SK-N-SH treated with all-trans-retinoic acid at 6 μM for 48 hours (cell line): ENCODE measurements around the gene GAK.

Source experiments
- ATAC-seq: fragments of 200-7000 bp; cut with Tn5 transposase; 3 replicates; pipeline ENCODE4 v1.9.1; 2020; ENCODE audit warnings: mild to moderate bottlenecking, moderate library complexity
- ARNTL ChIP-seq: fragments of 450-650 bp; formaldehyde crosslinking; IDR thresholded peaks from 2 replicates; pipeline ENCODE4 v1.5.0; 2020; ENCODE audit warnings: low read depth, mild to moderate bottlenecking, moderate library complexity, borderline replicate concordance
- BACH2 ChIP-seq: fragments of 250-450 bp; sonication (Bioruptor Pico); IDR thresholded peaks from 2 replicates; pipeline ENCODE4 v1.9.0; 2021; ENCODE audit warnings: mild to moderate bottlenecking, borderline replicate concordance
- CREB5 ChIP-seq: fragments of 250-450 bp; sonication (Bioruptor Pico); IDR thresholded peaks from 2 replicates; pipeline ENCODE4 v1.5.1; 2020; ENCODE audit warnings: low read depth, mild to moderate bottlenecking, moderate library complexity
- CSRNP3 ChIP-seq: fragments of 250-450 bp; sonication (Bioruptor Pico); IDR thresholded peaks from 2 replicates; pipeline ENCODE4 v1.5.1; 2021; ENCODE audit warnings: mild to moderate bottlenecking, moderate library complexity
- ESRRG ChIP-seq: fragments of 250-450 bp; sonication (Bioruptor Pico); IDR thresholded peaks from 2 replicates; pipeline ENCODE4 v1.6.1; 2021; ENCODE audit warnings: mild to moderate bottlenecking
- GLIS3 ChIP-seq: fragments of 250-450 bp; sonication (Bioruptor Pico); IDR thresholded peaks from 2 replicates; pipeline ENCODE4 v1.5.0; 2020; ENCODE audit warnings: mild to moderate bottlenecking, moderate library complexity
- ISL1 ChIP-seq: fragments of 250-450 bp; sonication (Bioruptor Pico); IDR thresholded peaks from 2 replicates; pipeline ENCODE4 v2.1.2; 2022; ENCODE audit warnings: mild to moderate bottlenecking, moderate library complexity
- OSR1 ChIP-seq: fragments of 250-450 bp; sonication (Bioruptor Pico); IDR thresholded peaks from 2 replicates; pipeline ENCODE4 v1.8.0; 2022; ENCODE audit warnings: moderate library complexity, mild to moderate bottlenecking, inconsistent platforms
- POU6F1 ChIP-seq: fragments of 250-450 bp; sonication (Bioruptor Pico); IDR thresholded peaks from 2 replicates; pipeline ENCODE4 v1.8.0; 2021; ENCODE audit warnings: low read depth, mild to moderate bottlenecking, moderate library complexity, borderline replicate concordance
- PPARA ChIP-seq: fragments of 250-450 bp; sonication (Bioruptor Pico); IDR thresholded peaks from 2 replicates; pipeline ENCODE4 v1.5.0; 2020; ENCODE audit warnings: mild to moderate bottlenecking, borderline replicate concordance
- RARB ChIP-seq: fragments of 250-450 bp; sonication (Bioruptor Pico); IDR thresholded peaks from 2 replicates; pipeline ENCODE4 v1.8.0; 2021; ENCODE audit warnings: mild to moderate bottlenecking, moderate library complexity
- SNAI2 ChIP-seq: fragments of 250-450 bp; sonication (Bioruptor Pico); IDR thresholded peaks from 2 replicates; pipeline ENCODE4 v1.5.0; 2020; ENCODE audit warnings: mild to moderate bottlenecking, moderate library complexity
- TCF4 ChIP-seq: fragments of 250-450 bp; sonication (Bioruptor Pico); IDR thresholded peaks from 2 replicates; pipeline ENCODE4 v1.8.0; 2021; ENCODE audit warnings: mild to moderate bottlenecking, moderate library complexity, borderline replicate concordance
- TOX ChIP-seq: fragments of 250-450 bp; sonication (Bioruptor Pico); IDR thresholded peaks from 2 replicates; pipeline ENCODE4 v1.8.0; 2021; ENCODE audit warnings: mild to moderate bottlenecking, moderate library complexity, borderline replicate concordance
- TSHZ2 ChIP-seq: fragments of 250-450 bp; sonication (Bioruptor Pico); IDR thresholded peaks from 2 replicates; pipeline ENCODE4 v1.5.0; 2020; ENCODE audit warnings: mild to moderate bottlenecking, moderate library complexity
- ZFP3 ChIP-seq: fragments of 250-450 bp; sonication (Bioruptor Pico); IDR thresholded peaks from 2 replicates; pipeline ENCODE4 v1.5.0; 2020; ENCODE audit warnings: mild to moderate bottlenecking, moderate library complexity
- ZFP30 ChIP-seq: fragments of 450-650 bp; formaldehyde crosslinking; IDR thresholded peaks from 2 replicates; pipeline ENCODE4 v1.5.0; 2022; ENCODE audit warnings: mild to moderate bottlenecking, moderate library complexity
- ZNF565 ChIP-seq: fragments of 450-650 bp; formaldehyde crosslinking; conservative IDR thresholded peaks from 2 replicates; pipeline ENCODE4 v1.5.0; 2020; ENCODE audit warnings: low read depth, mild to moderate bottlenecking, moderate library complexity
- ZNF70 ChIP-seq: fragments of 450-650 bp; formaldehyde crosslinking; IDR thresholded peaks from 2 replicates; pipeline ENCODE4 v1.5.0; 2020; ENCODE audit warnings: mild to moderate bottlenecking, moderate library complexity
- ZNF8 ChIP-seq: fragments of 450-650 bp; formaldehyde crosslinking; IDR thresholded peaks from 2 replicates; pipeline ENCODE4 v1.5.0; 2020; ENCODE audit warnings: mild to moderate bottlenecking, moderate library complexity

The GAK gene

GRCh38 chr4:956531-957230 lies 24.6 kb upstream of the GAK start:
- no peak for ATAC-seq
- TF ChIP-seq GLIS3 = no peak
- no peak for TF ChIP-seq SNAI2 (CRISPR knock-in tag)
- no peak for TF ChIP-seq ZNF565 (CRISPR knock-in tag)
- TF ChIP-seq TOX = no peak
- no peak for TF ChIP-seq ZNF8
- TF ChIP-seq RARB (CRISPR knock-in tag) = no peak
- no peak for TF ChIP-seq BACH2 (CRISPR knock-in tag)
- TF ChIP-seq CSRNP3 (CRISPR knock-in tag) = no peak

DNA sequence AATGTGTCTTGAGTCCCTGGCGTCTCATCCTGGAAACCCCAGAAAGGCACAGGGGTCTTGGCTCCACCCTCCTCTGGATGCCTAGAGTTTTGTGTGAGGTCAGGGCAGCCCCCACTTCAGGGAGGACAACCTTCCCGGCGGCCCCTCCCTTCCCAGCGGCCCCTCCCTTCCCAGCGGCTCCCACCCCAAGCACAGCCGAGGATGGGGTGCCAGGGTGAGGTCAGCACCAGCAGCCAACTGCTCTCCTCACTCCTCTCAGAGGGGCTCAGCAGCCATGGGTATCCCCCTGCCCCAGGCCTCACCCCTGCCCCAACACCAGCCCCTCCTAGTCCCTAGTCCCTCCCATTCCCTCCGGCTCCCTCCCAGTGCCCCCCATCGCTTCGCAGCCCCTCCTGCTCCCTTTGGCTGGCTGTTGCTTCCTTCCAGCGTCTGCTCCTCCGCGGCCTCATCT lies 23.8 kb upstream of the GAK start:
- ATAC-seq = no peak
- TF ChIP-seq ZNF70 (CRISPR knock-in tag) (no peak), GLIS3 (no peak), BACH2 (CRISPR knock-in tag) (no peak), ZFP3 (no peak), ESRRG (no peak), CSRNP3 (CRISPR knock-in tag) (no peak), TCF4 (CRISPR knock-in tag) (no peak), ISL1 (CRISPR knock-in tag) (no peak), SNAI2 (CRISPR knock-in tag) (no peak), ZNF565 (CRISPR knock-in tag) (no peak), RARB (CRISPR knock-in tag) (no peak), POU6F1 (CRISPR knock-in tag) (no peak), TSHZ2 (CRISPR knock-in tag) (no peak), PPARA (CRISPR knock-in tag) (no peak), ZFP30 (no peak), CREB5 (CRISPR knock-in tag) (no peak)
- TF ChIP-seq, all 23 proteins: peak for 0

- ATAC-seq = no peak
- TF ChIP-seq OSR1 (CRISPR knock-in tag) (no peak), ISL1 (CRISPR knock-in tag) (no peak), TOX (no peak), ESRRG (no peak), POU6F1 (CRISPR knock-in tag) (no peak), ZFP30 (no peak), CSRNP3 (CRISPR knock-in tag) (no peak), SNAI2 (CRISPR knock-in tag) (no peak), RARB (CRISPR knock-in tag) (no peak), ARNTL (no peak), BACH2 (CRISPR knock-in tag) (no peak)
These were observed 23.2 kb upstream of the GAK start for GRCh38 chr4:955161-955921.
